H4 (cell line): ENCODE measurements around the gene RNF126. TPM values are rescaled to one million over a fixed set of nuclear protein-coding genes. Genes with fewer than 3 reads are reported as not detected.
"Not testable (repeated sequence)": the region's sequence is repeated elsewhere in the genome, so short reads cannot be mapped to it uniquely, and the experiment has no call there.

Experiments
- DNase-seq: peaks from one replicate; pipeline ENCODE4 v3.0.0-alpha.2; 2015; ENCODE audit warnings: low spot score
- total RNA-seq: library from RNA; depleted of rRNA; stranded (reverse); fragments of >200 nt; shearing (Covaris generic); gene quantifications from 2 replicates; pipeline ENCODE4 v1.2.3, GENCODE V29; 2014; rRNA removed

RNF126 gene
- total RNA-seq, 1 experiment from 2014 or later = 23.8 TPM

- DNase-seq = peak; percentile 99
These were observed 51.5 kb downstream of the RNF126 start for GRCh38 chr19:611481-611868.

- DNase-seq = peak; percentile 94
These were observed 52.1 kb downstream of the RNF126 start for GRCh38 chr19:610801-611480.

- DNase-seq = peak; percentile 56
These were observed 52.8 kb downstream of the RNF126 start for GRCh38 chr19:610071-610800.

DNA sequence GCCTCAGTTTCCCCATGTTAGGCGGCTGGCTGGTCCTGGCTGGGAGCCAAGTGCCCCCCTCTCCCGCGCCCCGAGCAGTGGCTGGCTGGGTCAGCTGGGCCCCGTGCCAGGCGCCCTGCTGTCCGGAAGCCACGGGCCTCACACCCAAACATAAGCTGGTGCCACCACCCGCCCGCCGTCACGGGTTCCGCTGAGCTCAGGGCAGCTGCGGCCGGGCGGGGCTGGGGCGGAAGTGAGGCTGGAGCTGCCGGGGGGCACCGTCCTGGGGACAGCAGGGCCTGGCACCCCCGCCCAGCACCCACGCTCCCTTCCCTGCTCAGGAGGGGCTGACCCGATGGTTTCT lies 54.0 kb downstream of the RNF126 start:
- peak; percentile 80 for DNase-seq

GRCh38 chr19:608155-609003 lies 54.6 kb downstream of the RNF126 start:
- no peak for DNase-seq

DNA sequence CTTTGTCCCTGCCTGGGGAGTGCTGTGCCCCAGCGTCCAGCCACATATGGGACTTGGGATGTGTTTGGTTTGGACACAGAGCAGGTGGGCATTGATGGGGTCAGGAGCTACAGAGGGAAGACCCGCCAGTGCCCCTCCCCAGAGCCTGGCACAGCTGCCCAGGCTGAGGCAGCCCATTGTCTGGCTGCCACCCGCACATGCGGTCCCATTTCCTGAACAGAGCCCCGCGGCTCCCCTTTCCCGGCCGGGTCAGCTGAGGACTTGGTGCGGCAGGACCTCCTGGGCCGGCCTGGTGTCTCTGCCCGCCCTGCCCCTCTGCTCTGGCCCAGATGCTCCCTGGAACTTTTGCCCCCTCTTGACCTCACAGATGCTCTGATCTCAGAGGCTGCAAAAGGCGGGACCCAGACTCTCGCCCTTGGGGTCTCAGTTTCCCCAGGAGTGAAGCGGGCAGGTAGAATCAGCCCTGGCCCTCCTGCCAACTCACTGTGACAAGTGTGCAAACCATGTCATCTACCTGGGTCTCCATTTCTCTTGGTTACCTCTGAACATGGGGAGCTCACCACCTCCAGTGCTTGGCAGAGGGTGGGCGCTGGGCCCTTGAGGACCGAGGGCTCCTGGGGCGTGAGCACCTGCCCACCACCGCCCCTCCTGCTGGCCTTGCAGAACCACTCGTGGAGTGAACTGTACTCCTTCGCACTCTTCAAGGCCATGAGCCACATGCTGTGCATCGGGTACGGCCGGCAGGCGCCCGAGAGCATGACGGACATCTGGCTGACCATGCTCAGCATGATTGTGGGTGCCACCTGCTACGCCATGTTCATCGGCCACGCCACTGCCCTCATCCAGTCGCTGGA lies 55.5 kb downstream of the RNF126 start:
- no peak for DNase-seq

DNA sequence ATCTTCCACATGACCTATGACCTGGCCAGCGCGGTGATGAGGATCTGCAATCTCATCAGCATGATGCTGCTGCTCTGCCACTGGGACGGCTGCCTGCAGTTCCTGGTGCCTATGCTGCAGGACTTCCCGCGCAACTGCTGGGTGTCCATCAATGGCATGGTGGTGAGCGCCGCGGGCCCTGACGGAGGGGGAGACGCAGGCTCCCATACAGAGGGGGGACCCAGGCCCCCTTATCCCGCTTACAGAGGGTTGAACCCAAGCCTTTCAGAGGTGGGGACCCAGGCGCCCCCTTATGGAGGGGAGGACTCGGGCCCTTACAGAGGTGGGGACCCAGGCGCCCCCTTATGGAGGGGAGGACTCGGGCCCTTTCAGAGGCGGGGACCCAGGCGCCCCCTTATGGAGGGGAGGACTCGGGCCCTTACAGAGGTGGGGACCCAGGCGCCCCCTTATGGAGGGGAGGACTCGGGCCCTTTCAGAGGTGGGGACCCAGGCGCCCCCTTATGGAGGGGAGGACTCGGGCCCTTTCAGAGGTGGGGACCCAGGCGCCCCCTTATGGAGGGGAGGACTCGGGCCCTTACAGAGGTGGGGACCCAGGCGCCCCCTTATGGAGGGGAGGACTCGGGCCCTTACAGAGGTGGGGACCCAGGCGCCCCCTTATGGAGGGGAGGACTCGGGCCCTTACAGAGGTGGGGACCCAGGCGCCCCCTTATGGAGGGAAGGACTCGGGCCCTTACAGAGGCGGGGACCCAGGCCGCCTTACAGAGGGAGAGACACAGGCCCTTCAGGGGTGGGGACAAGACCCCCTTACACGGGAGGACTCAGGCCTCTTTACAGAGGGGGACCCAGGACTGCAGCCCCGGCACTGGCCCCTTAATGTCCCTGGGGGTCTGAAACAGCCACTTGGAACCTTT lies 57.7 kb downstream of the RNF126 start:
- not testable (repeated sequence) for DNase-seq

GRCh38 chr19:604355-604754 lies 58.7 kb downstream of the RNF126 start:
- DNase-seq = no peak

DNA sequence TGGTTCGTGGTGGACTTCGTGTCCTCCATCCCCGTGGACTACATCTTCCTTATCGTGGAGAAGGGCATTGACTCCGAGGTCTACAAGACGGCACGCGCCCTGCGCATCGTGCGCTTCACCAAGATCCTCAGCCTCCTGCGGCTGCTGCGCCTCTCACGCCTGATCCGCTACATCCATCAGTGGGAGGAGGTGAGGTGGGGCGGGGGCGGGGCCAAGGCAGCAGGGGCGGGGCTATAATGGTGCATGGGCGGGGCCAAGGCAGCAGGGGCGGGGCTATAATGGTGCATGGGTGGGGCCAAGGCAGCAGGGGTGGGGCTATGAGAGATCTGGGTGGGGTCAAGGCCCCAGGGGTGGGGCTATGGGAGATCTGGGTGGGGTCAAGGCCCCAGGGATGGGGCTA lies 59.2 kb downstream of the RNF126 start:
- DNase-seq = not testable (repeated sequence)

DNA sequence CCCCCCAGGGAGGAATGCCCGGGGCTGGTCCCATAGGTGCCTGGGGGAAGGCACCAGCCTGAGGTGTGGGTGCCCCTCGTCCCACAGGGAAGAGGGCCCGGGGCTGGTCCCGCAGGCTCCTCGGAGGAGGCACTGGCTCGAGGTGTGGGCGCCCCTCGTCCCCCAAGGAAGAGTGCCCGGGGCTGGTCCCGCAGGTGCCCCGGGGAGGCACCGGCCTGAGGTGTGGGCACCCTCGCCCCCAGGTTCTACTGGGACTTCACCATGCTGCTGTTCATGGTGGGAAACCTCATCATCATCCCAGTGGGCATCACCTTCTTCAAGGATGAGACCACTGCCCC lies 59.7 kb downstream of the RNF126 start:
- not testable (repeated sequence) for DNase-seq

- DNase-seq = no peak
These were observed 60.4 kb downstream of the RNF126 start for GRCh38 chr19:602391-603301.

DNA sequence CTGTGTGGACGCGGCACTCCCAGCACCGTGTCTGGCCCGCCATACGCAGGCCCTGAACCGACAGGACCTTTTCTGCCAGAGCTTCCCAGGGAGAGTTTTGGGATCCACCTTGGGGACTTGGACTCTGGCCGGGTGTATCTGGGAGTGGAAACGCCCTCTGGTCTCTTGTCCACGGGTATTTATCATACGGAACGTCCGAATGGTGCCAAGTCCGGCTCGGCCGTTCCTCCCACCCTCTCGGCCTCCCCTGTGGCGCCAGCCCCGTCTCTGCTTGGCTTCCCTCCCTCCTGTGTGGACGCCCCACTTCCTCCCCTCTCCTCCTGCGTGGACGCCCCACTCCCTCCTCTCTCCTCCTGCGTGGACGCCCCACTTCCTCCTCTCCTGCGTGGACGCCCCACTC lies 61.2 kb downstream of the RNF126 start:
- DNase-seq = no peak

- no peak for DNase-seq
These were observed 61.7 kb downstream of the RNF126 start for GRCh38 chr19:601310-601709.

Other genes with a start within 250 kb of the RNF126 start
- 1.4 and 2.0 TPM in 2 replicates for gene SHC2, start 202.2 kb downstream of the RNF126 start, total RNA-seq
- not detected in 2 replicates for gene MADCAM1, start 166.7 kb downstream of the RNF126 start, total RNA-seq
- 28.3 and 45.8 TPM in 2 replicates for gene TPGS1, start 155.7 kb downstream of the RNF126 start, total RNA-seq
- gene CDC34, start 131.5 kb downstream of the RNF126 start, total RNA-seq = 33.2 and 35.7 TPM in 2 replicates
- gene GZMM, start 119.2 kb downstream of the RNF126 start, total RNA-seq = not detected in 2 replicates
- gene BSG, start 90.6 kb downstream of the RNF126 start, total RNA-seq = 587 and 617 TPM in 2 replicates
- 4.5 and 4.6 TPM in 2 replicates for gene HCN2, start 73.3 kb downstream of the RNF126 start, total RNA-seq
- gene POLRMT, start 29.7 kb downstream of the RNF126 start, total RNA-seq = 19.9 and 21.5 TPM in 2 replicates
- gene FGF22, start 23.3 kb downstream of the RNF126 start, total RNA-seq = not detected in 2 replicates
- gene FSTL3, start 13.2 kb upstream of the RNF126 start, total RNA-seq = 35.6 and 45.6 TPM in 2 replicates
- gene PRSS57, start 32.2 kb upstream of the RNF126 start, total RNA-seq = not detected in 2 replicates
- gene PALM, start 45.7 kb upstream of the RNF126 start, total RNA-seq = 3.7 and 5.8 TPM in 2 replicates
- not detected in 2 replicates for gene MISP, start 87.9 kb upstream of the RNF126 start, total RNA-seq
- gene PTBP1, start 134.2 kb upstream of the RNF126 start, total RNA-seq = 131 and 138 TPM in 2 replicates
- gene PLPPR3, start 158.7 kb upstream of the RNF126 start, total RNA-seq = 0.14 TPM in 1 of 2 replicates, not detected in the other
- gene AZU1, start 164.6 kb upstream of the RNF126 start, total RNA-seq = not detected in 2 replicates
- 0.72 TPM in 1 of 2 replicates, not detected in the other for gene PRTN3, start 177.8 kb upstream of the RNF126 start, total RNA-seq
- not detected in 2 replicates for gene ELANE, start 189.1 kb upstream of the RNF126 start, total RNA-seq
- gene CFD, start 196.4 kb upstream of the RNF126 start, total RNA-seq = 2.3 and 3.5 TPM in 2 replicates
- gene MED16, start 230.0 kb upstream of the RNF126 start, total RNA-seq = 16.6 and 27.4 TPM in 2 replicates
- not detected in 2 replicates for gene RNU6-9, start 230.3 kb upstream of the RNF126 start, total RNA-seq